ENCODE results near the gene CAMTA1. TPM values are rescaled to one million over a fixed set of nuclear protein-coding genes. Genes with fewer than 3 reads are reported as not detected.
A peak's percentile ranks its signal among the peaks of the same experiment; 100 is the strongest.

Gene CAMTA1
- total RNA-seq, 6 experiments from 2014 or later, result 78.1 to 96.6 (median 86.1) TPM

DNA sequence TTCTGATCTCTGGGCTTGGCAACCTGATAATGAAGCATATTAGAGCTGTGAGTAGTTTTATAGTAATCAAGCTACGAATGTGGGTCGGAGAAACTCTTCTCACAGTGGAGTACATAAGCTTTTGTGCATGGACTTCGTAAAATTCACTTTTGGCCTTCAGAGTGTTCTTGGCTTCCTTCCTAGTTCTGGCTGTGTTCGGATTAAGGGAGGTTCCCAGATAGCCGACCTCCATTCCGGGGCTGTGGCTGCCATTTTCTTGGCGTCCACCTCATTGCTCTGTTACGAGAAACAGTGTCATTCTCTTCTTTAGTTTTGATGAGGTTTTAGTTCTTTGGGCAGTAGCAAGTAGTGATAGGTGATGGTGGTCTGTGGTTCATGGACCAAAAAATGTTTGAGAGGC lies 26.3 kb downstream of the CAMTA1 start:
- Mint-ChIP-seq H3K36me3 (ENCODE audit: low read depth) (no peaks in the 10 kb centered on the region; the same call in none of the 2 replicates), H3K27me3 (ENCODE audit: insufficient read depth) (no peaks in the 10 kb centered on the region), H3K4me1 (ENCODE audit: low read depth) (peaks cover 13% of the 10 kb centered on the region), H3K27ac (no peak overlapping the region), H3K4me3 (no peak overlapping the region), H3K9me3 (no peaks in the 10 kb centered on the region)
- no peak for DNase-seq
- TF ChIP-seq CTCF (IDR thresholded peaks at IDR 0.05), result no peak

DNA sequence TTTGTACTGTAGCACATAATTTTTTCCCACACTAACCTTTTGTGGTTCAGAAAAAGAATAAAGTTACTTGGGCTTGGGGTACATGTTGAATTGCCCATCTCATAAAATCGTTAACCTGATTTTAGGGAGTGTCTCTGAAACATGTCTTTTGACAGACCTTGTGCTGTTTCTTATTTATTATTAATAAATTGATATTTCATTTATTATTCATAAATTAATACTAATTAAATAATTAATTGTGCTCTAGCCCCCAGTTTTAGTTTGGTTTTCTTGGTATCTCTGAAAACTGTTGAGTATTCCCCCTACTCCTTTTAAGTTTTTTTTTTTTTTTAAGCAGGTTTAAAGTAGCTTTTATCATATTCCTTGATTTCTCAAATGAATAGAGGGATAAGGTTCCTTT lies 27.9 kb downstream of the CAMTA1 start:
- Mint-ChIP-seq H3K36me3 (ENCODE audit: low read depth) (no peaks in the 10 kb centered on the region; the same call in none of the 2 replicates), H3K4me1 (ENCODE audit: low read depth) (peaks cover 18% of the 10 kb centered on the region), H3K4me3 (no peak overlapping the region), H3K27ac (no peak overlapping the region), H3K9me3 (no peaks in the 10 kb centered on the region), H3K27me3 (ENCODE audit: insufficient read depth) (no peaks in the 10 kb centered on the region)
- DNase-seq, result no peak
- TF ChIP-seq CTCF (IDR thresholded peaks at IDR 0.05), result no peak

- no peak for TF ChIP-seq CTCF (IDR thresholded peaks at IDR 0.05)
- no peak for DNase-seq
- Mint-ChIP-seq H3K36me3 (ENCODE audit: low read depth) (no peaks in the 10 kb centered on the region; the same call in none of the 2 replicates), H3K27me3 (ENCODE audit: insufficient read depth) (no peaks in the 10 kb centered on the region), H3K27ac (no peak overlapping the region), H3K9me3 (no peaks in the 10 kb centered on the region), H3K4me3 (no peak overlapping the region), H3K4me1 (ENCODE audit: low read depth) (peaks cover 36% of the 10 kb centered on the region)
These were observed 30.5 kb downstream of the CAMTA1 start for GRCh38 chr1:6815726-6816125.

- Mint-ChIP-seq H3K36me3 (ENCODE audit: low read depth) (no peaks in the 10 kb centered on the region; the same call in none of the 2 replicates), H3K9me3 (no peaks in the 10 kb centered on the region), H3K4me1 (ENCODE audit: low read depth) (peaks cover 55% of the 10 kb centered on the region), H3K4me3 (peak overlapping the region; percentile 0; the same call in 1 of the 2 replicates), H3K27me3 (ENCODE audit: insufficient read depth) (no peaks in the 10 kb centered on the region), H3K27ac (peak overlapping the region; percentile 66)
- peak; percentile 18 for DNase-seq
- no peak for TF ChIP-seq CTCF (IDR thresholded peaks at IDR 0.05)
These were observed 34.2 kb downstream of the CAMTA1 start for GRCh38 chr1:6819246-6820040.

DNA sequence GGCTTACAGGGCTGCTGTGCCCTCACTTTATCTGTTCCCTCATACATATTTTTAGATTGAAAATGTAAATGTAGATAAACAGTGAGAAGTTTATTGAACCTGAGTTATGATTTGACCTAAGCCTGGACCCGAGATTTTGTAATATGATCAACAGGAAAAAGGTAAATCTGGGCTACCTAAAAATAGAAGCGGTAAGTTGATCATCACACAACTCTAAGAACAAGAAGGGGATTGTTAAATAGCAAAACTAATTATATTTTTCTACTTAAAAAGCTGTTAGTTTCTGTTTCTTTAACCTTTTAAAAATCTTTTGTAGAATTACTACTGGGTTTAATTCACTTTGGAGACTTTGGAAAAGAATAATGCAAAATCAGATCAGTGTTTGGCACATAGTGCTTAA lies 35.6 kb downstream of the CAMTA1 start:
- Mint-ChIP-seq H3K27me3 (ENCODE audit: insufficient read depth) (no peaks in the 10 kb centered on the region), H3K4me3 (no peak overlapping the region), H3K4me1 (ENCODE audit: low read depth) (peaks cover 49% of the 10 kb centered on the region), H3K36me3 (ENCODE audit: low read depth) (no peaks in the 10 kb centered on the region; the same call in none of the 2 replicates), H3K9me3 (no peaks in the 10 kb centered on the region), H3K27ac (no peak overlapping the region)
- DNase-seq, result no peak
- TF ChIP-seq CTCF (IDR thresholded peaks at IDR 0.05), result no peak
